MM.1S (cell line): ENCODE results near the gene USPL1.

Experiments
- CTCF ChIP-seq: fragments of 300-600 bp; sonication (generic); IDR thresholded peaks from 2 replicates; pipeline ENCODE4 v1.5.1; 2016; ENCODE audit warnings: antibody characterized with exemption, low read length, mixed read lengths
- EZH2 ChIP-seq: fragments of 300-600 bp; sonication (generic); optimal IDR thresholded peaks from 2 replicates; pipeline ENCODE3; 2017; ENCODE audit warnings: low read depth, mild to moderate bottlenecking, antibody characterized with exemption, low read length, mixed read lengths
- EZH2phosphoT487 ChIP-seq: fragments of 300-600 bp; sonication (generic); IDR thresholded peaks from 2 replicates; pipeline ENCODE4 v1.6.1; 2018; ENCODE audit warnings: antibody characterized with exemption, low read length

GRCh38 chr13:30708541-30708940 is 90.8 kb downstream of the USPL1 start:
- TF ChIP-seq CTCF: no peak
- no peak for TF ChIP-seq EZH2phosphoT487
- no peak for TF ChIP-seq EZH2
